SK-N-SH (cell line): ENCODE results near the gene URM1. TPM values are rescaled to one million over a fixed set of nuclear protein-coding genes. Genes with fewer than 3 reads are reported as not detected.

Source experiments
- CTCF ChIA-PET: fragments of 300-600, 350-600 bp; formaldehyde crosslinking; extraction: SDS; loops from one replicate; lab custom pipeline; 2021; lab: Yijun Ruan, JAX
- POLR2A ChIA-PET: fragments of 350-600 bp; sonication (Branson Sonifier 250); formaldehyde crosslinking; extraction: SDS; loops from one replicate; lab custom pipeline; 2020; ENCODE audit warnings: antibody characterized with exemption, inconsistent platforms; lab: Yijun Ruan, JAX
- DNase-seq: peaks from one replicate; pipeline ENCODE4 v3.0.0; 2012
- H2AFZ ChIP-seq: fragments of 200-600 bp; sonication (generic); 2 replicates; pipeline ENCODE4 v1.8.1; 2016; ENCODE audit warnings: antibody characterized with exemption, mild to moderate bottlenecking, low read depth
- H3F3A ChIP-seq: fragments of 200-600 bp; sonication (generic); replicated peaks from 2 replicates; pipeline ENCODE3; 2016; ENCODE audit warnings: antibody characterized with exemption, mild to moderate bottlenecking; ENCODE audit not compliant: insufficient read depth
- H3K27ac ChIP-seq, 2 experiments: fragments of 200-500 bp in 1 of 2; fragments of 200-600 bp in 1 of 2; sonication (Bioruptor generic) in 1 of 2; sonication (generic), shearing (Covaris generic) in 1 of 2; 2 replicates each; pipeline versions ENCODE4 v1.5.1 to v1.6.1; 2014 to 2016; ENCODE audit warnings: low read depth in 2 of 2, inconsistent platforms in 1 of 2, low read length in 1 of 2, mild to moderate bottlenecking in 1 of 2, mixed read lengths in 1 of 2
- H3K27me3 ChIP-seq: fragments of 200-600 bp; sonication (generic), shearing (Covaris generic); 2 replicates; pipeline ENCODE4 v1.6.1; 2016; ENCODE audit warnings: mixed run types; ENCODE audit not compliant: insufficient read depth
- H3K36me3 ChIP-seq, 2 experiments: fragments of 200-500 bp in 1 of 2; fragments of 200-600 bp in 1 of 2; sonication (Bioruptor generic) in 1 of 2; sonication (generic) in 1 of 2; replicated peaks in 1 of 2; 2 replicates each; pipeline versions ENCODE3 to v1.5.1; 2014 to 2016; ENCODE audit warnings: low read length in 1 of 2, mild to moderate bottlenecking in 1 of 2; ENCODE audit not compliant: insufficient read depth in 2 of 2, control insufficient read depth in 1 of 2
- H3K4me1 ChIP-seq, 2 experiments: fragments of 200-500 bp in 1 of 2; fragments of 200-600 bp in 1 of 2; sonication (Bioruptor generic) in 1 of 2; sonication (generic), shearing (Covaris generic) in 1 of 2; 2 replicates each; pipeline versions ENCODE4 v1.5.1 to v1.6.1; 2014 to 2016; ENCODE audit warnings: low read depth in 1 of 2, low read length in 1 of 2, mixed run types in 1 of 2; ENCODE audit not compliant: insufficient read depth in 2 of 2, control insufficient read depth in 1 of 2
- H3K4me2 ChIP-seq: fragments of 200-600 bp; sonication (generic), shearing (Covaris generic); 2 replicates; pipeline ENCODE4 v1.6.1; 2017; ENCODE audit warnings: mixed run types
- H3K4me3 ChIP-seq, 2 experiments: fragments of 200-500 bp in 1 of 2; fragments of 200-600 bp in 1 of 2; sonication (Bioruptor generic) in 1 of 2; sonication (generic), shearing (Covaris generic) in 1 of 2; 2 replicates each; pipeline versions ENCODE4 v1.5.1 to v1.8.1; 2014 to 2016; ENCODE audit warnings: low read depth in 2 of 2, inconsistent platforms in 1 of 2, low read length in 1 of 2, mild to moderate bottlenecking in 1 of 2, mixed read lengths in 1 of 2, moderate library complexity in 1 of 2
- H3K79me2 ChIP-seq: fragments of 200-600 bp; sonication (generic); 2 replicates; pipeline ENCODE4 v1.8.1; 2017; ENCODE audit warnings: mild to moderate bottlenecking; ENCODE audit not compliant: insufficient read depth
- H3K9ac ChIP-seq: fragments of 200-600 bp; sonication (generic); 2 replicates; pipeline ENCODE4 v1.6.1; 2017; ENCODE audit warnings: mixed run types
- H3K9me2 ChIP-seq: fragments of 200-600 bp; sonication (generic); 2 replicates; pipeline ENCODE4 v1.6.1; 2017; ENCODE audit warnings: mixed run types
- H3K9me3 ChIP-seq: fragments of 200-600 bp; sonication (generic); 2 replicates; pipeline ENCODE4 v1.6.1; 2017; ENCODE audit warnings: mixed run types, mild to moderate bottlenecking, moderate library complexity
- H4K20me1 ChIP-seq: fragments of 200-600 bp; sonication (generic); 2 replicates; pipeline ENCODE4 v1.6.1; 2017; ENCODE audit warnings: mild to moderate bottlenecking, mixed run types; ENCODE audit not compliant: insufficient read depth
- ELF1 ChIP-seq: IDR thresholded peaks from 2 replicates; pipeline ENCODE4 v1.4.0; 2012
- FOSL2 ChIP-seq: IDR thresholded peaks from 2 replicates; pipeline ENCODE4 v1.4.0; 2012; ENCODE audit warnings: low read depth, mild to moderate bottlenecking, moderate library complexity, borderline replicate concordance
- FOXJ3 ChIP-seq: sonication (generic); formaldehyde crosslinking; IDR thresholded peaks from 2 replicates; pipeline ENCODE4 v1.5.1; 2020; ENCODE audit warnings: mild to moderate bottlenecking, missing genetic modification reagents
- MXI1 ChIP-seq: IDR thresholded peaks from 2 replicates; pipeline ENCODE4 v1.6.1; 2012; ENCODE audit warnings: mild to moderate bottlenecking, low read depth, low read length, improper control_type of control experiment
- NFIC ChIP-seq: IDR thresholded peaks from 2 replicates; pipeline ENCODE4 v1.4.0; 2012; ENCODE audit warnings: borderline replicate concordance
- NRF1 ChIP-seq: IDR thresholded peaks from 2 replicates; pipeline ENCODE4 v1.6.1; 2012; ENCODE audit warnings: low read depth, mild to moderate bottlenecking, low read length
- RFX5 ChIP-seq: IDR thresholded peaks from 2 replicates; pipeline ENCODE4 v1.6.1; 2012; ENCODE audit warnings: mild to moderate bottlenecking, improper control_type of control experiment, low read length
- TCF12 ChIP-seq: IDR thresholded peaks from 2 replicates; pipeline ENCODE4 v1.4.0; 2012
- WGBS: methylation state at CpG from one replicate; pipeline ENCODE4 v1.1.6; 2017; ENCODE audit warnings: low lambda C conversion rate; 5-methylcytosine and 5-hydroxymethylcytosine counted together
- polyA plus RNA-seq, 3 experiments: library from polyadenylated mRNA; depleted of rRNA; stranded (reverse); fragments of >200 nt; gene quantifications; 2 replicates each; pipeline ENCODE4 v1.2.3, GENCODE V29; 2012
- TF ChIP-seq, protein P1 (sequence below): IDR thresholded peaks from 2 replicates; pipeline ENCODE4 v1.4.0; 2012; ENCODE audit warnings: low read depth, borderline replicate concordance
- TF ChIP-seq, protein P2 (sequence below): IDR thresholded peaks from 2 replicates; pipeline ENCODE4; 2012
- TF ChIP-seq, protein P3 (sequence below): IDR thresholded peaks from 2 replicates; pipeline ENCODE4 v1.6.1; 2012; ENCODE audit warnings: mild to moderate bottlenecking, low read depth, low read length, moderate library complexity
- TF ChIP-seq, protein P4 (sequence below): IDR thresholded peaks from 2 replicates; pipeline ENCODE4 v1.4.0; 2012; ENCODE audit warnings: low read depth

URM1 gene
- polyA plus RNA-seq, 1 of the 3 experiments (the other 2 are of a cell fraction): 58.9 TPM

DNA sequence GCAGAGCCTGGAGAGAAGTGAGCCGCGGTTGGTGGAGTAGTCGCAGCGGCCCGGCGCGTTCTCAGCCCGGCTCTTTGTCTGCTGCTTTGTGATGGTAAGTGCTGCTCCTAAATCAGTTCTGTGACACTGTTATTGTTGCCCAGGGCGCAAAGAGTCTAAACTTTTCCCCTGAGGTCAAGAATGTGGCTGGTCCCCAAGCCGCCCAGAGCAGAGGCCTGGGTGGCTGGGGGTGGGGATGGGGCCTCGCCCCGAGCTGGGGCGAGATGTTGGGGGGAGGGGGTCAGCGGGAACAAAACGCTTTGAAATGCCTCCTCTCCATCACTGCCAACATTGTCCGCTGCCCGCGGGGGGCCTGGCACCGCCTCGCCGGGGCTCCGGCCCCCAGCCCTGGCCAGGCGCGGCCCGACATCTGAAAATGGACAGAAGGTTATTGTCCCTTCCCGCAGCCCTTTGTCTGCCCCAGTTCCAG is 37.8 kb downstream of the URM1 start:
- H3K79me2 ChIP-seq: no peaks in the 10 kb centered on the region
- CTCF ChIA-PET: interaction anchor here (2.5 to 9.3 kb wide), 4 partner anchors 11 to 112 kb away, joined by 10 to 113 read pairs (median 20); partner anchors contain the start of gene CERCAM
- H3K36me3 ChIP-seq: no peaks in the 10 kb centered on the region
- H3K9ac ChIP-seq: no peak overlapping the region
- no peak for DNase-seq
- H3K4me1 ChIP-seq: peaks cover 0 to 2% of the 10 kb centered on the region in 2 experiments; a peak in 1 of 4 replicates
- no peaks in the 10 kb centered on the region; the same call in 1 of the 2 replicates for H3K27me3 ChIP-seq
- POLR2A ChIA-PET: no interaction called here
- WGBS: 85% methylated on average over 20 of the region's 26 CpGs
- H3K4me3 ChIP-seq: no peak overlapping the region
- no peaks in the 10 kb centered on the region for H3K9me2 ChIP-seq
- H3K27ac ChIP-seq: no peak overlapping the region
- H2AFZ ChIP-seq: no peak overlapping the region
- no peak for TF ChIP-seq NRF1
- no peak for TF ChIP-seq FOSL2
- no peak for TF ChIP-seq TCF12
- TF ChIP-seq, protein P1, sequence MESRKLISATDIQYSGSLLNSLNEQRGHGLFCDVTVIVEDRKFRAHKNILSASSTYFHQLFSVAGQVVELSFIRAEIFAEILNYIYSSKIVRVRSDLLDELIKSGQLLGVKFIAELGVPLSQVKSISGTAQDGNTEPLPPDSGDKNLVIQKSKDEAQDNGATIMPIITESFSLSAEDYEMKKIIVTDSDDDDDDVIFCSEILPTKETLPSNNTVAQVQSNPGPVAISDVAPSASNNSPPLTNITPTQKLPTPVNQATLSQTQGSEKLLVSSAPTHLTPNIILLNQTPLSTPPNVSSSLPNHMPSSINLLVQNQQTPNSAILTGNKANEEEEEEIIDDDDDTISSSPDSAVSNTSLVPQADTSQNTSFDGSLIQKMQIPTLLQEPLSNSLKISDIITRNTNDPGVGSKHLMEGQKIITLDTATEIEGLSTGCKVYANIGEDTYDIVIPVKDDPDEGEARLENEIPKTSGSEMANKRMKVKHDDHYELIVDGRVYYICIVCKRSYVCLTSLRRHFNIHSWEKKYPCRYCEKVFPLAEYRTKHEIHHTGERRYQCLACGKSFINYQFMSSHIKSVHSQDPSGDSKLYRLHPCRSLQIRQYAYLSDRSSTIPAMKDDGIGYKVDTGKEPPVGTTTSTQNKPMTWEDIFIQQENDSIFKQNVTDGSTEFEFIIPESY: no peak
- TF ChIP-seq FOXJ3 (CRISPR knock-in tag): no peak
- TF ChIP-seq, protein P2, sequence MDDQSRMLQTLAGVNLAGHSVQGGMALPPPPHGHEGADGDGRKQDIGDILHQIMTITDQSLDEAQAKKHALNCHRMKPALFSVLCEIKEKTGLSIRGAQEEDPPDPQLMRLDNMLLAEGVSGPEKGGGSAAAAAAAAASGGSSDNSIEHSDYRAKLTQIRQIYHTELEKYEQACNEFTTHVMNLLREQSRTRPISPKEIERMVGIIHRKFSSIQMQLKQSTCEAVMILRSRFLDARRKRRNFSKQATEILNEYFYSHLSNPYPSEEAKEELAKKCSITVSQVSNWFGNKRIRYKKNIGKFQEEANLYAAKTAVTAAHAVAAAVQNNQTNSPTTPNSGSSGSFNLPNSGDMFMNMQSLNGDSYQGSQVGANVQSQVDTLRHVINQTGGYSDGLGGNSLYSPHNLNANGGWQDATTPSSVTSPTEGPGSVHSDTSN: no peak
- no peak for TF ChIP-seq MXI1
- TF ChIP-seq, protein P3, sequence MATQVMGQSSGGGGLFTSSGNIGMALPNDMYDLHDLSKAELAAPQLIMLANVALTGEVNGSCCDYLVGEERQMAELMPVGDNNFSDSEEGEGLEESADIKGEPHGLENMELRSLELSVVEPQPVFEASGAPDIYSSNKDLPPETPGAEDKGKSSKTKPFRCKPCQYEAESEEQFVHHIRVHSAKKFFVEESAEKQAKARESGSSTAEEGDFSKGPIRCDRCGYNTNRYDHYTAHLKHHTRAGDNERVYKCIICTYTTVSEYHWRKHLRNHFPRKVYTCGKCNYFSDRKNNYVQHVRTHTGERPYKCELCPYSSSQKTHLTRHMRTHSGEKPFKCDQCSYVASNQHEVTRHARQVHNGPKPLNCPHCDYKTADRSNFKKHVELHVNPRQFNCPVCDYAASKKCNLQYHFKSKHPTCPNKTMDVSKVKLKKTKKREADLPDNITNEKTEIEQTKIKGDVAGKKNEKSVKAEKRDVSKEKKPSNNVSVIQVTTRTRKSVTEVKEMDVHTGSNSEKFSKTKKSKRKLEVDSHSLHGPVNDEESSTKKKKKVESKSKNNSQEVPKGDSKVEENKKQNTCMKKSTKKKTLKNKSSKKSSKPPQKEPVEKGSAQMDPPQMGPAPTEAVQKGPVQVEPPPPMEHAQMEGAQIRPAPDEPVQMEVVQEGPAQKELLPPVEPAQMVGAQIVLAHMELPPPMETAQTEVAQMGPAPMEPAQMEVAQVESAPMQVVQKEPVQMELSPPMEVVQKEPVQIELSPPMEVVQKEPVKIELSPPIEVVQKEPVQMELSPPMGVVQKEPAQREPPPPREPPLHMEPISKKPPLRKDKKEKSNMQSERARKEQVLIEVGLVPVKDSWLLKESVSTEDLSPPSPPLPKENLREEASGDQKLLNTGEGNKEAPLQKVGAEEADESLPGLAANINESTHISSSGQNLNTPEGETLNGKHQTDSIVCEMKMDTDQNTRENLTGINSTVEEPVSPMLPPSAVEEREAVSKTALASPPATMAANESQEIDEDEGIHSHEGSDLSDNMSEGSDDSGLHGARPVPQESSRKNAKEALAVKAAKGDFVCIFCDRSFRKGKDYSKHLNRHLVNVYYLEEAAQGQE: no peak
- TF ChIP-seq NFIC: no peak
- no peak for TF ChIP-seq RFX5
- TF ChIP-seq, protein P4, sequence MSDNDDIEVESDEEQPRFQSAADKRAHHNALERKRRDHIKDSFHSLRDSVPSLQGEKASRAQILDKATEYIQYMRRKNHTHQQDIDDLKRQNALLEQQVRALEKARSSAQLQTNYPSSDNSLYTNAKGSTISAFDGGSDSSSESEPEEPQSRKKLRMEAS: no peak
- TF ChIP-seq ELF1: no peak
- no peaks in the 10 kb centered on the region for H3F3A ChIP-seq
- H3K4me2 ChIP-seq: no peak overlapping the region
- H3K9me3 ChIP-seq: no peaks in the 10 kb centered on the region
- no peaks in the 10 kb centered on the region for H4K20me1 ChIP-seq
